Measurements from ENCODE around the gene RHBDL3. TPM values are rescaled to one million over a fixed set of nuclear protein-coding genes. Genes with fewer than 3 reads are reported as not detected.

RHBDL3 gene
- total and polyA plus RNA-seq, 10 of the 15 experiments (the other 5 are each of a cell fraction or from before 2014, with no cell fraction given) = 0.04 to 0.24 (median 0.04) TPM; not detected in 5

DNA sequence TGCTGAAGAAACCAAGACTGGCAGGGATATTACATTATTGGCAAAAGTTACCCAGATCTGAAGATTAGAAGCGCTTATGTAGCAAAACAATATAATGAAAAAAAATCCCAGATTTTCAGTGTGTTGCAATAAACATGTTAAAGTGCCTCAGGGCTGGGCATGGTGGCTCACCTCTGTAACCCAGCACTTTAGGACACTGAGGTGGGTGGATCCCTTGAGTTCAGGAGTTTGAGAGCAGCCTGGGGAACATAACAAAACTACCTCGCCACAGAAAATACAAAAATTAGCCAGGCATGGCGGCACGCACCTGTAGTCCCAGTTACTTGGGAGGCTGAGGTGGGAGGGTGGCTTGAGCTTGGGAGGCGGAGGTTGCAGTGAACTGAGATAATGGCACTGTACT is 91.1 kb downstream of the RHBDL3 start (continued):
- TF ChIP-seq, protein P1, sequence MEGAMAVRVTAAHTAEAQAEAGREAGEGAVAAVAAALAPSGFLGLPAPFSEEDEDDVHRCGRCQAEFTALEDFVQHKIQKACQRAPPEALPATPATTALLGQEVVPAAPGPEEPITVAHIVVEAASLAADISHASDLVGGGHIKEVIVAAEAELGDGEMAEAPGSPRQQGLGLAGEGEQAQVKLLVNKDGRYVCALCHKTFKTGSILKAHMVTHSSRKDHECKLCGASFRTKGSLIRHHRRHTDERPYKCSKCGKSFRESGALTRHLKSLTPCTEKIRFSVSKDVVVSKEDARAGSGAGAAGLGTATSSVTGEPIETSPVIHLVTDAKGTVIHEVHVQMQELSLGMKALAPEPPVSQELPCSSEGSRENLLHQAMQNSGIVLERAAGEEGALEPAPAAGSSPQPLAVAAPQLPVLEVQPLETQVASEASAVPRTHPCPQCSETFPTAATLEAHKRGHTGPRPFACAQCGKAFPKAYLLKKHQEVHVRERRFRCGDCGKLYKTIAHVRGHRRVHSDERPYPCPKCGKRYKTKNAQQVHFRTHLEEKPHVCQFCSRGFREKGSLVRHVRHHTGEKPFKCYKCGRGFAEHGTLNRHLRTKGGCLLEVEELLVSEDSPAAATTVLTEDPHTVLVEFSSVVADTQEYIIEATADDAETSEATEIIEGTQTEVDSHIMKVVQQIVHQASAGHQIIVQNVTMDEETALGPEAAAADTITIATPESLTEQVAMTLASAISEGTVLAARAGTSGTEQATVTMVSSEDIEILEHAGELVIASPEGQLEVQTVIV (IDR thresholded peaks at IDR 0.05; ENCODE audit: borderline replicate concordance, partially characterized antibody) = no peak
- TF ChIP-seq, protein P2, sequence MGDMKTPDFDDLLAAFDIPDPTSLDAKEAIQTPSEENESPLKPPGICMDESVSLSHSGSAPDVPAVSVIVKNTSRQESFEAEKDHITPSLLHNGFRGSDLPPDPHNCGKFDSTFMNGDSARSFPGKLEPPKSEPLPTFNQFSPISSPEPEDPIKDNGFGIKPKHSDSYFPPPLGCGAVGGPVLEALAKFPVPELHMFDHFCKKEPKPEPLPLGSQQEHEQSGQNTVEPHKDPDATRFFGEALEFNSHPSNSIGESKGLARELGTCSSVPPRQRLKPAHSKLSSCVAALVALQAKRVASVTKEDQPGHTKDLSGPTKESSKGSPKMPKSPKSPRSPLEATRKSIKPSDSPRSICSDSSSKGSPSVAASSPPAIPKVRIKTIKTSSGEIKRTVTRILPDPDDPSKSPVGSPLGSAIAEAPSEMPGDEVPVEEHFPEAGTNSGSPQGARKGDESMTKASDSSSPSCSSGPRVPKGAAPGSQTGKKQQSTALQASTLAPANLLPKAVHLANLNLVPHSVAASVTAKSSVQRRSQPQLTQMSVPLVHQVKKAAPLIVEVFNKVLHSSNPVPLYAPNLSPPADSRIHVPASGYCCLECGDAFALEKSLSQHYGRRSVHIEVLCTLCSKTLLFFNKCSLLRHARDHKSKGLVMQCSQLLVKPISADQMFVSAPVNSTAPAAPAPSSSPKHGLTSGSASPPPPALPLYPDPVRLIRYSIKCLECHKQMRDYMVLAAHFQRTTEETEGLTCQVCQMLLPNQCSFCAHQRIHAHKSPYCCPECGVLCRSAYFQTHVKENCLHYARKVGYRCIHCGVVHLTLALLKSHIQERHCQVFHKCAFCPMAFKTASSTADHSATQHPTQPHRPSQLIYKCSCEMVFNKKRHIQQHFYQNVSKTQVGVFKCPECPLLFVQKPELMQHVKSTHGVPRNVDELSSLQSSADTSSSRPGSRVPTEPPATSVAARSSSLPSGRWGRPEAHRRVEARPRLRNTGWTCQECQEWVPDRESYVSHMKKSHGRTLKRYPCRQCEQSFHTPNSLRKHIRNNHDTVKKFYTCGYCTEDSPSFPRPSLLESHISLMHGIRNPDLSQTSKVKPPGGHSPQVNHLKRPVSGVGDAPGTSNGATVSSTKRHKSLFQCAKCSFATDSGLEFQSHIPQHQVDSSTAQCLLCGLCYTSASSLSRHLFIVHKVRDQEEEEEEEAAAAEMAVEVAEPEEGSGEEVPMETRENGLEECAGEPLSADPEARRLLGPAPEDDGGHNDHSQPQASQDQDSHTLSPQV (IDR thresholded peaks at IDR 0.05) = no peak
- TF ChIP-seq TARDBP (IDR thresholded peaks at IDR 0.05; ENCODE audit: borderline replicate concordance) = no peak

DNA sequence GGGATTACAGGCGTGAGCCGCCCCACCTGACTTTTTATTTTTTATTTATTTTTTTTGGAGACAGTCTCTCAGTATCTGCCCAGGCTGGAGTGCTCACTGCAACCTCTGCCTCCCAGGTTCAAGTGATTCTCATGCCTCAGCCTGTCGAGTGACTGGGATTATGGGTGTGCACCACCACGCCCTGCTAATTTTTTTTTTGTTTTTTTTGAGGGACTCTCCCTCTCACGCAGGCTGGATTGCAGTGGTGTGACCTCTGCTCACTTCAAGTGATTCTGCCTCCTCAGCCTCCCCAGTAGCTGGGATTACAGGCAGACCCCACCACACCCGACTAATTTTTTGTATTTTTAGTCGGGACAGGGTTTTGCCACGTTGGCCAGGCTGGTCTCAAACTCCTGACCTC is 92.0 kb downstream of the RHBDL3 start:
- no peak overlapping the region for H3K27ac ChIP-seq (ENCODE audit: control insufficient read depth, insufficient read depth)
- no peak overlapping the region for H3K9ac ChIP-seq (ENCODE audit: control insufficient read depth, insufficient read depth, low read length)
- POLR2A ChIA-PET = interaction anchor here (1.8 kb wide), 1 partner anchor 18 kb away, joined by 6 read pairs; no protein-coding TSS in a partner anchor
- in situ Hi-C loops (cut with MboI) = no loop called here
- no peak for FAIRE-seq
- RAD21 ChIA-PET (ENCODE audit: unreplicated experiment) = no interaction called here
- peaks cover 74% of the 10 kb centered on the region for H3K79me2 ChIP-seq (ENCODE audit: control insufficient read depth, insufficient read depth, low read length)
- no peaks in the 10 kb centered on the region for H3K27me3 ChIP-seq (replicated peaks in 1 of 2; ENCODE audit: control insufficient read depth in 2 of 2, insufficient read depth in 2 of 2, low read length in 1 of 2)
- intact Hi-C loops (cut with micrococcal nuclease; ENCODE audit: unreplicated experiment) = no loop called here
- no TSS peak for BruUV-seq (replicated peaks)
- peaks cover 10% of the 10 kb centered on the region; the same call in 1 of the 2 replicates for H3K4me1 ChIP-seq (ENCODE audit: control insufficient read depth, insufficient read depth, low read length)
- H3K4me2 ChIP-seq (ENCODE audit: control insufficient read depth, insufficient read depth) = no peak overlapping the region
- no peak overlapping the region for H2AFZ ChIP-seq (ENCODE audit: control insufficient read depth, low read depth, low read length)
- SMC1A ChIA-PET (ENCODE audit: uncharacterized antibody, unreplicated experiment) = no interaction called here
- ATAC-seq = no peak
- CTCF ChIA-PET = interaction anchor here (0.6 kb wide), 2 partner anchors 15 to 49 kb away, joined by 3 to 4 read pairs; no protein-coding TSS in a partner anchor
- WGBS (ENCODE audit: insufficient coverage, insufficient replicate concordance, low lambda C conversion rate, missing lambda C conversion rate) = 92% methylated on average over 7 of the region's 8 CpGs
- no peak overlapping the region for H3K4me3 ChIP-seq
- peaks cover 16 to 42% of the 10 kb centered on the region in 2 experiments for H3K36me3 ChIP-seq (ENCODE audit: control insufficient read depth in 2 of 2, insufficient read depth in 2 of 2, low read length in 1 of 2)
- H4K20me1 ChIP-seq (ENCODE audit: control insufficient read depth, insufficient read depth) = peaks cover 13% of the 10 kb centered on the region
- H3K9me3 ChIP-seq (replicated peaks; ENCODE audit: control insufficient read depth, insufficient read depth, low read length) = no peaks in the 10 kb centered on the region
- no peak for DNase-seq (ENCODE audit: low read depth, low spot score)
- no peak for TF ChIP-seq TCF7 (IDR thresholded peaks at IDR 0.05; ENCODE audit: borderline replicate concordance)
- TF ChIP-seq, protein P3, sequence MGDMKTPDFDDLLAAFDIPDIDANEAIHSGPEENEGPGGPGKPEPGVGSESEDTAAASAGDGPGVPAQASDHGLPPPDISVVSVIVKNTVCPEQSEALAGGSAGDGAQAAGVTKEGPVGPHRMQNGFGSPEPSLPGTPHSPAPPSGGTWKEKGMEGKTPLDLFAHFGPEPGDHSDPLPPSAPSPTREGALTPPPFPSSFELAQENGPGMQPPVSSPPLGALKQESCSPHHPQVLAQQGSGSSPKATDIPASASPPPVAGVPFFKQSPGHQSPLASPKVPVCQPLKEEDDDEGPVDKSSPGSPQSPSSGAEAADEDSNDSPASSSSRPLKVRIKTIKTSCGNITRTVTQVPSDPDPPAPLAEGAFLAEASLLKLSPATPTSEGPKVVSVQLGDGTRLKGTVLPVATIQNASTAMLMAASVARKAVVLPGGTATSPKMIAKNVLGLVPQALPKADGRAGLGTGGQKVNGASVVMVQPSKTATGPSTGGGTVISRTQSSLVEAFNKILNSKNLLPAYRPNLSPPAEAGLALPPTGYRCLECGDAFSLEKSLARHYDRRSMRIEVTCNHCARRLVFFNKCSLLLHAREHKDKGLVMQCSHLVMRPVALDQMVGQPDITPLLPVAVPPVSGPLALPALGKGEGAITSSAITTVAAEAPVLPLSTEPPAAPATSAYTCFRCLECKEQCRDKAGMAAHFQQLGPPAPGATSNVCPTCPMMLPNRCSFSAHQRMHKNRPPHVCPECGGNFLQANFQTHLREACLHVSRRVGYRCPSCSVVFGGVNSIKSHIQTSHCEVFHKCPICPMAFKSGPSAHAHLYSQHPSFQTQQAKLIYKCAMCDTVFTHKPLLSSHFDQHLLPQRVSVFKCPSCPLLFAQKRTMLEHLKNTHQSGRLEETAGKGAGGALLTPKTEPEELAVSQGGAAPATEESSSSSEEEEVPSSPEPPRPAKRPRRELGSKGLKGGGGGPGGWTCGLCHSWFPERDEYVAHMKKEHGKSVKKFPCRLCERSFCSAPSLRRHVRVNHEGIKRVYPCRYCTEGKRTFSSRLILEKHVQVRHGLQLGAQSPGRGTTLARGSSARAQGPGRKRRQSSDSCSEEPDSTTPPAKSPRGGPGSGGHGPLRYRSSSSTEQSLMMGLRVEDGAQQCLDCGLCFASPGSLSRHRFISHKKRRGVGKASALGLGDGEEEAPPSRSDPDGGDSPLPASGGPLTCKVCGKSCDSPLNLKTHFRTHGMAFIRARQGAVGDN (IDR thresholded peaks at IDR 0.05) = no peak
- no peak for TF ChIP-seq ZNF622 (IDR thresholded peaks at IDR 0.05)
- TF ChIP-seq, protein P4, sequence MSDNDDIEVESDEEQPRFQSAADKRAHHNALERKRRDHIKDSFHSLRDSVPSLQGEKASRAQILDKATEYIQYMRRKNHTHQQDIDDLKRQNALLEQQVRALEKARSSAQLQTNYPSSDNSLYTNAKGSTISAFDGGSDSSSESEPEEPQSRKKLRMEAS (IDR thresholded peaks at IDR 0.05; ENCODE audit: low read depth, low read length) = no peak
- TF ChIP-seq CEBPB (IDR thresholded peaks at IDR 0.05; ENCODE audit: borderline replicate concordance in 1 of 2, low read depth in 2 of 2, low read length in 2 of 2) = no peak
- no peak for TF ChIP-seq ZNF24 (IDR thresholded peaks at IDR 0.05)
- no peak for TF ChIP-seq TARDBP (IDR thresholded peaks at IDR 0.05; ENCODE audit: borderline replicate concordance)
- no peak; the same call in 1 of the 2 replicates for TF ChIP-seq POLR2AphosphoS5 (IDR thresholded peaks at IDR 0.05; ENCODE audit: low read length)
